Endothelial cell of umbilical vein (primary cell): Measurements from ENCODE around the gene EFHC1. TPM values are rescaled to one million over a fixed set of nuclear protein-coding genes. Genes with fewer than 3 reads are reported as not detected.

Source experiments
- BruUV-seq: library from RNA; stranded (reverse); fragments of 400-500 nt; replicated peaks from 2 replicates; lab custom pipeline; 2021; lab: Mats Ljungman, UMichigan
- CTCF ChIA-PET: fragments of 300-600, 350-600 bp; sonication (Branson Sonifier 250); formaldehyde crosslinking; loops from one replicate; lab custom pipeline; 2021; ENCODE audit warnings: antibody characterized with exemption, inconsistent platforms; lab: Charles Lee
- POLR2A ChIA-PET: fragments of 300-600, 350-600 bp; sonication (Branson Sonifier 250); formaldehyde crosslinking; loops from one replicate; lab custom pipeline; 2021; ENCODE audit warnings: antibody characterized with exemption, inconsistent platforms; lab: Charles Lee
- DNase-seq: peaks from one replicate; pipeline ENCODE4 v3.0.0-alpha.2; 2011; ENCODE audit warnings: low read depth, low spot score
- FAIRE-seq: peaks from 2 replicates; lab custom pipeline; 2011; peaks lifted over from hg19 to GRCh38; lab: Jason Lieb, UNC
- H2AFZ ChIP-seq: 2 replicates; pipeline ENCODE4 v1.6.0; 2012; ENCODE audit warnings: low read depth, low read length, control low read depth, inconsistent platforms
- H3K27ac ChIP-seq: 2 replicates; pipeline ENCODE4 v1.5.1; 2011; ENCODE audit warnings: low read depth, mild to moderate bottlenecking, control low read depth, low read length, moderate library complexity; ENCODE audit not compliant: insufficient read depth
- H3K27me3 ChIP-seq, 2 experiments: 2 replicates each; pipeline versions ENCODE4 v1.6.0 to v1.6.1; 2011; ENCODE audit warnings: low read length in 2 of 2, mixed read lengths in 1 of 2; ENCODE audit not compliant: control insufficient read depth in 2 of 2, insufficient read depth in 2 of 2
- H3K36me3 ChIP-seq, 2 experiments: 2 replicates in 1 of 2; 3 replicates in 1 of 2; pipeline ENCODE4 v1.5.1; 2011; ENCODE audit warnings: low read length in 2 of 2, mild to moderate bottlenecking in 1 of 2, moderate library complexity in 1 of 2; ENCODE audit not compliant: control insufficient read depth in 2 of 2, insufficient read depth in 2 of 2; ENCODE audit errors: extremely low read depth in 1 of 2
- H3K4me1 ChIP-seq: 3 replicates; pipeline ENCODE4 v1.5.1; 2011; ENCODE audit warnings: mild to moderate bottlenecking, low read length; ENCODE audit not compliant: control insufficient read depth, insufficient read depth; ENCODE audit errors: extremely low read depth
- H3K4me2 ChIP-seq: 2 replicates; pipeline ENCODE4 v1.6.1; 2011; ENCODE audit warnings: low read length, control low read depth, mixed read lengths; ENCODE audit not compliant: insufficient read depth
- H3K4me3 ChIP-seq, 3 experiments: fragments of 200-600 bp in 1 of 3; sonication (generic), shearing (Covaris generic) in 1 of 3; replicated peaks in 1 of 3; 2 replicates each; pipeline ENCODE4 v1.5.1; 2011 to 2016; ENCODE audit warnings: control low read depth in 3 of 3, low read length in 3 of 3, mild to moderate bottlenecking in 2 of 3, inconsistent platforms in 1 of 3, low read depth in 1 of 3, moderate library complexity in 1 of 3; ENCODE audit not compliant: insufficient read depth in 1 of 3
- H3K79me2 ChIP-seq: 2 replicates; pipeline ENCODE4 v1.6.0; 2012; ENCODE audit warnings: low read length, inconsistent platforms; ENCODE audit not compliant: control insufficient read depth, insufficient read depth
- H3K9ac ChIP-seq: replicated peaks from 2 replicates; pipeline ENCODE3; 2011; ENCODE audit warnings: low read length, control low read depth; ENCODE audit not compliant: insufficient read depth; ENCODE audit errors: extremely low read depth
- H3K9me1 ChIP-seq: replicated peaks from 3 replicates; pipeline ENCODE4 v1.6.0; 2011; ENCODE audit warnings: mild to moderate bottlenecking, low read length; ENCODE audit not compliant: control insufficient read depth, insufficient read depth; ENCODE audit errors: extremely low read depth
- H3K9me3 ChIP-seq: replicated peaks from 2 replicates; pipeline ENCODE4 v1.5.1; 2012; ENCODE audit warnings: low read length, inconsistent platforms; ENCODE audit not compliant: control insufficient read depth, insufficient read depth
- H4K20me1 ChIP-seq: replicated peaks from 2 replicates; pipeline ENCODE3; 2011; ENCODE audit warnings: mild to moderate bottlenecking, low read length; ENCODE audit not compliant: control insufficient read depth, insufficient read depth; ENCODE audit errors: extremely low read depth
- EZH2 ChIP-seq: IDR thresholded peaks from 2 replicates; pipeline ENCODE4 v1.6.1; 2012; ENCODE audit warnings: borderline replicate concordance, low read depth, mild to moderate bottlenecking, moderate library complexity, low read length, inconsistent platforms; ENCODE audit not compliant: severe bottlenecking
- FOS ChIP-seq: IDR thresholded peaks from 2 replicates; pipeline ENCODE4 v1.6.1; 2011; ENCODE audit warnings: mild to moderate bottlenecking, low read length, moderate library complexity, borderline replicate concordance; ENCODE audit not compliant: insufficient read depth
- GATA2 ChIP-seq: IDR thresholded peaks from 2 replicates; pipeline ENCODE4 v1.7.0; 2011; ENCODE audit warnings: low read depth, mild to moderate bottlenecking, moderate library complexity, mixed read lengths, low read length; ENCODE audit not compliant: insufficient read length, insufficient read depth
- JUN ChIP-seq: IDR thresholded peaks from 2 replicates; pipeline ENCODE4 v1.6.1; 2011; ENCODE audit warnings: borderline replicate concordance, low read depth; ENCODE audit not compliant: insufficient read length, insufficient read depth
- MYC ChIP-seq: IDR thresholded peaks from one replicate; pipeline ENCODE4 v1.6.1; 2011; ENCODE audit warnings: mild to moderate bottlenecking, low read depth, low read length
- POLR2A ChIP-seq: IDR thresholded peaks from 2 replicates; pipeline ENCODE4 v1.6.1; 2012; ENCODE audit warnings: low read depth, mild to moderate bottlenecking, control low read depth, low read length
- POLR2AphosphoS5 ChIP-seq: IDR thresholded peaks from 2 replicates; pipeline ENCODE4 v1.6.1; 2012; ENCODE audit warnings: low read depth, mild to moderate bottlenecking, control low read depth, low read length, moderate library complexity; ENCODE audit not compliant: insufficient read depth
- dilution Hi-C: fragments of 300-500 bp; cut with MboI; formaldehyde crosslinking; loops from one replicate; pipeline ENCODE4 v1.15.0; 2019; ENCODE audit warnings: low sequenced_read_pairs; ENCODE audit not compliant: extremely low pct_ligation_motif_present
- intact Hi-C: fragments of 100-400 bp; cut with micrococcal nuclease; formaldehyde crosslinking; loops from one replicate; pipeline ENCODE4 v1.10.0; 2022
- polyA plus RNA-seq, 4 experiments: library from polyadenylated mRNA; depleted of rRNA in 3 of 4; stranded (reverse) in 3 of 4; unstranded in 1 of 4; fragments of >200 nt; gene quantifications; 2 replicates each; pipeline versions ENCODE4 v1.2.1 to v1.2.3, GENCODE V29; 2011 to 2012; ENCODE audit warnings: missing spikeins in 1 of 4
- total RNA-seq: library from RNA; stranded (reverse); gene quantifications from 2 replicates; pipeline ENCODE4 v1.2.3, GENCODE V29; 2021
- TF ChIP-seq, protein P1 (sequence below): IDR thresholded peaks from 2 replicates; pipeline ENCODE4 v1.6.1; 2011; ENCODE audit not compliant: insufficient read depth, insufficient read length
- TF ChIP-seq, protein P2 (sequence below), 2 donors: IDR thresholded peaks; 1 replicate in 1 of 2; 2 replicates in 1 of 2; pipeline ENCODE4 v1.5.1; 2011; ENCODE audit warnings: low read length in 2 of 2, mild to moderate bottlenecking in 2 of 2, moderate library complexity in 2 of 2, control low read depth in 1 of 2, inconsistent platforms in 1 of 2, low read depth in 1 of 2; ENCODE audit not compliant: insufficient read depth in 1 of 2; ENCODE audit errors: extremely low read depth in 1 of 2

The EFHC1 gene
- total and polyA plus RNA-seq, 2 donors (not counting 3 experiments of a cell fraction or from before 2014, with no cell fraction given), result 14.6 to 17.6 TPM

DNA sequence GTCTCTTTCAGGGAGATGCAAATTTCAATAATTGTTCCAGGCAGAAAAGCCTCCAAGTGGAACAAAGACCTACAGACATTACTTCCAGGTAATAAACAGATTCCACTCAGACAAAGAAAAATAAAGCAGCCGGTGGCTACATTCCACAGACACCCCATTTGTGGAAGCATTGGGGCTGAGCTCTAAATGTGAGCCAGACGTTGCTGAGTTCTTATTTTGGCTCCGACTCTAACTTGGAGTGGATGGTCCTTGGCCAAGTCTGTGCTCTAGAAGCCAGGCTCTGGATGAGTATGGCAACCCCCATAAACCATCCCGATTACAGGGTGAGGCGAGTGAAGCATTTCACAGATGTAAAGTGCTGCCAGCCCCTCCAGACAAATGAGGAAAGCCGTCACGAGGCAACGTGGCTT, 150.2 kb downstream of the EFHC1 start:
- intact Hi-C loops (loop anchor here (10.0 kb wide), 1 partner anchor 285 kb away; the partner anchor contains the start of gene MCM3), dilution Hi-C loops (no loop called here)
- CTCF ChIA-PET, result interaction anchor here (1.2 to 1.9 kb wide), 2 partner anchors 19 to 27 kb away, joined by 3 to 5 read pairs; no protein-coding TSS in a partner anchor
- FAIRE-seq (no peak), DNase-seq (peak; percentile 36)
- no TSS peak for BruUV-seq
- POLR2A ChIA-PET, result no interaction called here
- Histone ChIP-seq H3K27me3 (no peaks in the 10 kb centered on the region), H3K27ac (peak overlapping the region; percentile 4), H4K20me1 (no peaks in the 10 kb centered on the region), H3K9me3 (no peaks in the 10 kb centered on the region), H3K4me3 (no peak overlapping the region), H3K4me2 (no peak overlapping the region), H3K4me1 (peaks cover 92% of the 10 kb centered on the region), H3K9ac (no peak overlapping the region), H3K9me1 (no peaks in the 10 kb centered on the region), H3K79me2 (peaks cover 97% of the 10 kb centered on the region), H2AFZ (no peak overlapping the region), H3K36me3 (no peaks in the 10 kb centered on the region)
- TF ChIP-seq, protein P1, sequence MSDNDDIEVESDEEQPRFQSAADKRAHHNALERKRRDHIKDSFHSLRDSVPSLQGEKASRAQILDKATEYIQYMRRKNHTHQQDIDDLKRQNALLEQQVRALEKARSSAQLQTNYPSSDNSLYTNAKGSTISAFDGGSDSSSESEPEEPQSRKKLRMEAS, result no peak
- TF ChIP-seq FOS, result no peak
- TF ChIP-seq JUN, result no peak
- TF ChIP-seq POLR2AphosphoS5, result no peak
- TF ChIP-seq, protein P2, sequence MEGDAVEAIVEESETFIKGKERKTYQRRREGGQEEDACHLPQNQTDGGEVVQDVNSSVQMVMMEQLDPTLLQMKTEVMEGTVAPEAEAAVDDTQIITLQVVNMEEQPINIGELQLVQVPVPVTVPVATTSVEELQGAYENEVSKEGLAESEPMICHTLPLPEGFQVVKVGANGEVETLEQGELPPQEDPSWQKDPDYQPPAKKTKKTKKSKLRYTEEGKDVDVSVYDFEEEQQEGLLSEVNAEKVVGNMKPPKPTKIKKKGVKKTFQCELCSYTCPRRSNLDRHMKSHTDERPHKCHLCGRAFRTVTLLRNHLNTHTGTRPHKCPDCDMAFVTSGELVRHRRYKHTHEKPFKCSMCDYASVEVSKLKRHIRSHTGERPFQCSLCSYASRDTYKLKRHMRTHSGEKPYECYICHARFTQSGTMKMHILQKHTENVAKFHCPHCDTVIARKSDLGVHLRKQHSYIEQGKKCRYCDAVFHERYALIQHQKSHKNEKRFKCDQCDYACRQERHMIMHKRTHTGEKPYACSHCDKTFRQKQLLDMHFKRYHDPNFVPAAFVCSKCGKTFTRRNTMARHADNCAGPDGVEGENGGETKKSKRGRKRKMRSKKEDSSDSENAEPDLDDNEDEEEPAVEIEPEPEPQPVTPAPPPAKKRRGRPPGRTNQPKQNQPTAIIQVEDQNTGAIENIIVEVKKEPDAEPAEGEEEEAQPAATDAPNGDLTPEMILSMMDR (IDR thresholded peaks at IDR 0.05; ENCODE audit: extremely low read depth in 1 of 2, insufficient read depth in 1 of 2, low read depth in 1 of 2, low read length in 2 of 2), result no peak
- TF ChIP-seq POLR2A, result no peak
- TF ChIP-seq GATA2, result no peak
- no peak for TF ChIP-seq MYC
- TF ChIP-seq EZH2, result no peak
